ENCODE measurements around the gene ARV1.
"Not testable (repeated sequence)": the region's sequence is repeated elsewhere in the genome, so short reads cannot be mapped to it uniquely, and the experiment has no call there.

The ARV1 gene

DNA sequence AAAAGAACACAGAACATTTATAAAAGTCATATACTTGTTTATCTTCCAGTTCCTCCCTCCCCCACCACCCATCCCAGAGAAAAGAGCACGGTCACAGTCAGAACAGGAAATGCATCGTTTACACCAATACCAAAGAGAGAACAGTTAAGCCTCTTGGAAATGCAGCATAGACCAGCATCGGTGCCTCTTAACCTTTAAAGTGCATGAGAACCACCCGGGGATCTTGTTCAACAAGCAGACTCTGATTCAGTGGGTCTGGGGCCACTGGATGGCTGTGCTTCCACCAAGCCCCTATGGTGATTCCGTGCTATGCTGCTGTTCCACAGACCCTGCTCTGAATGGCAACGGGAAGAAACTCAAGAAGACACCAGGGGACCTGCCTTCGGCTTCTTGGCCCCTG lies 41.9 kb downstream of the ARV1 start:
- peak; percentile 19 for DNase-seq (ENCODE audit: low read depth, low spot score)
- H3K4me3 ChIP-seq (ENCODE audit: low read depth, low read length): no peak overlapping the region
- in situ Hi-C loops (cut with HindIII; ENCODE audit: low sequenced_read_pairs): no loop called here
- TF ChIP-seq, protein P1, sequence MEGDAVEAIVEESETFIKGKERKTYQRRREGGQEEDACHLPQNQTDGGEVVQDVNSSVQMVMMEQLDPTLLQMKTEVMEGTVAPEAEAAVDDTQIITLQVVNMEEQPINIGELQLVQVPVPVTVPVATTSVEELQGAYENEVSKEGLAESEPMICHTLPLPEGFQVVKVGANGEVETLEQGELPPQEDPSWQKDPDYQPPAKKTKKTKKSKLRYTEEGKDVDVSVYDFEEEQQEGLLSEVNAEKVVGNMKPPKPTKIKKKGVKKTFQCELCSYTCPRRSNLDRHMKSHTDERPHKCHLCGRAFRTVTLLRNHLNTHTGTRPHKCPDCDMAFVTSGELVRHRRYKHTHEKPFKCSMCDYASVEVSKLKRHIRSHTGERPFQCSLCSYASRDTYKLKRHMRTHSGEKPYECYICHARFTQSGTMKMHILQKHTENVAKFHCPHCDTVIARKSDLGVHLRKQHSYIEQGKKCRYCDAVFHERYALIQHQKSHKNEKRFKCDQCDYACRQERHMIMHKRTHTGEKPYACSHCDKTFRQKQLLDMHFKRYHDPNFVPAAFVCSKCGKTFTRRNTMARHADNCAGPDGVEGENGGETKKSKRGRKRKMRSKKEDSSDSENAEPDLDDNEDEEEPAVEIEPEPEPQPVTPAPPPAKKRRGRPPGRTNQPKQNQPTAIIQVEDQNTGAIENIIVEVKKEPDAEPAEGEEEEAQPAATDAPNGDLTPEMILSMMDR (IDR thresholded peaks at IDR 0.05; ENCODE audit: low read depth, low read length): no peak

DNA sequence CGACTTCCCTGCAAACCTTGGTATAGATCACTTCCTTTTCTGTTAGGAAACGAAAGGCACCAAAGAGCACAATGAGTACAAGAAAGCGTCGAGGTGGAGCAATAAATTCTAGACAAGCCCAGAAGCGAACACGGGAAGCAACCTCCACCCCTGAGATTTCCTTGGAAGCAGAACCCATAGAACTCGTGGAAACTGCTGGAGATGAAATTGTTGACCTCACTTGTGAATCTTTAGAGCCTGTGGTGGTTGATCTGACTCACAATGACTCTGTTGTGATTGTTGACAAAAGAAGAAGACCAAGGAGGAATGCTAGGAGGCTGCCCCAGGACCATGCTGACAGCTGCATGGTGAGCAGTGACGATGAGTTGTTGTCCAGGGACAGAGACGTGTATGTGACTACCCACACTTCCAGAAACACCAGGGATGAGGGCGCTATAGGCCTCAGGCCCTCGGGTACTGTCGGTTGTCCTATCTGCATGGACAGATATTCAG lies 42.7 kb downstream of the ARV1 start:
- in situ Hi-C loops (cut with HindIII; ENCODE audit: low sequenced_read_pairs): no loop called here
- peak; percentile 23 for DNase-seq (ENCODE audit: low read depth, low spot score)
- TF ChIP-seq, protein P1 (IDR thresholded peaks at IDR 0.05; ENCODE audit: low read depth, low read length): no peak
- H3K4me3 ChIP-seq (ENCODE audit: low read depth, low read length): no peak overlapping the region

DNA sequence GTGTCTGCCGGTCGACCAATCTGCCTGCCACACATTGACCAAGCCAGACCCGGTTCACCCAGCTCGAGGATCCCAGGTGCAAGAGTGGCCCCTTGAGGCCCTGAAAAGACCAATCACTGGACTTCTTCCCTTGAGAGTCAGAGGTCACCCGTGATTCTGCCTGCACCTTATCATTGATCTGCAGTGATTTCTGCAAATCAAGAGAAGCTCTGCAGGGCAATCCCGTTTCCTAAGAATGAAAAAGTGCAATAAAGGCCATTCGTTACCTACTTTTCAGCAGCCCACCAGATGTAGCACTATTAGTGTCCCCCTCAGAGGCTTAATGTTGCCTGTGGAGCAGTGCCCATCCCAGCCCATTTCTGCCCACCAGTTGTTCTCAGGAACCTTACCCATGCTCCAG lies 43.6 kb downstream of the ARV1 start:
- H3K4me3 ChIP-seq (ENCODE audit: low read depth, low read length); in situ Hi-C loops (cut with HindIII; ENCODE audit: low sequenced_read_pairs); DNase-seq (ENCODE audit: low read depth, low spot score): not testable (repeated sequence)

DNA sequence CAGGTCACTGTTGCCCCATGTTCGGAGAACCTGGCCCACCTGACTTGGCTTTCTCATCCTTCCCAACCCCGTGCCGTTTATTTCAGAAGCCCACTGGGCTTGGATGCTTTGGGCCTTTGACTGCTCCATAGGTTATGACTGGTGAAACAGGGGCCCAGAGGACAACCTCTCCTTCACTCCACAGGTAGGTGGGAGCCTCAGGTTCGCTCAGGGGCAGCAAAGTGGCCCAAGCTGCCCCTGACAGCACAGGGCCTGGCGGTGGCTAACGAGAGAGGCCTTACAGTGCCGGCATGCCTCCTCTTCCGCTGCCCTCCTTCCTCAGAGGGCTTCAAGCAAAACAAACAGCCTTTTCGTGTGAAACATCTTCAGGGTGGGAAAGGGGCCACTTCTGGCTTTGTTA lies 44.3 kb downstream of the ARV1 start:
- in situ Hi-C loops (cut with HindIII; ENCODE audit: low sequenced_read_pairs): no loop called here
- no peak for DNase-seq (ENCODE audit: low read depth, low spot score)
- TF ChIP-seq, protein P1 (IDR thresholded peaks at IDR 0.05; ENCODE audit: low read depth, low read length): no peak
- H3K4me3 ChIP-seq (ENCODE audit: low read depth, low read length): no peak overlapping the region

DNA sequence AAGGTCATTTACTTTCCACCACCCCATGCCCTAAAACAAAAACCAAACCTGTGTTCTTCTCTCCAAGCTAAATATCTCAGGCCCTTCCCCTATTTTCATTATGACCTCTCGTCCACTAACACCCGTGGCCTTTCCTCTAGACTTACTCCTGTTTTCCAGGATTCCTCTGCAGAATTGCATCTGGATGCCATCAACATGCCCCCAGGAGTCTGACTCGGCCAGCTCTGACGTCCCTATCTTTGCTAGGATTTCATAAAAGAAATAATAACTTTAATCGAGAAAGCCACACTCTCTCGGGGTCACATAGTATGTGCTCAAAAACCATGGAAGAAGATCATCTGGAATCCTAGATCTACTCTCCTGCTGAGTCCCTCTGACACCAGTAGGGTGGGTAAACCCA lies 47.7 kb downstream of the ARV1 start:
- TF ChIP-seq, protein P1 (IDR thresholded peaks at IDR 0.05; ENCODE audit: low read depth, low read length): no peak
- H3K4me3 ChIP-seq (ENCODE audit: low read depth, low read length): no peak overlapping the region
- in situ Hi-C loops (cut with HindIII; ENCODE audit: low sequenced_read_pairs): no loop called here
- no peak for DNase-seq (ENCODE audit: low read depth, low spot score)

DNA sequence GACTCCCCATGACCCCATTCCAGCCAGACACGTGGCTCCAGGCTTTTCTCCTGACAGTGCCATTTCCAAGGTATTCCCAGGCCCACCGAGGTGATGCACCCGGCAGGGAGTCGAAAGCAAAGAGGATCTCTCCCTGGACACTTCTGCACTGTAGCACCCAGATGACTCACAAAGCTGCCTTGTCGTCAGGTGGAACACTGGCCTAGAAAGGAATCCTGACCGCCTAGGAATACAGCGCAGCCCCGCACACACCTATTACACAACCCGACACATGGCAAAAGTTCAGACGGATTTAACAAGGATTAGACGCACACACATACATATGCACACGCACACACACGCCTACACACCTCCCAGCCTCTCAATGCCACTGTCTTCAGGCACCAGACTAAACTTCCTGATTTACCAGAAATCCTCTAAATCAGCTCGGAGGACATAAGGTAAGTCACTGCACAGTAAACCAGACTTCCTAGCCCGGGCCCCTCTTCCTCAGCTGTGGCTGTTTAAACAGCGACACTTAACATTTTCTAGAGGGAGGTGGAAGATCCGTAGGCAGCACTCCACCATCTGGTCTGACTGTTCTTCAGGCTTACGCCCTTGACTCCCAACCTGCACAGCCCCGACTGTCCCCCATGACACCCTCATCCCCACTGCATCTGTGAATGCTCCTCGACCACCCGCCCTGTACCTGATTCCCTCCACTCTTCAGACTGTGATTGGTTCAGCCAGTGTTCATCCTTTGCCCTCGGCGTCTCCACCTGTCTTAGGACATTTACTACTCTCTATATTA lies 48.4 kb downstream of the ARV1 start:
- in situ Hi-C loops (cut with HindIII; ENCODE audit: low sequenced_read_pairs): no loop called here
- H3K4me3 ChIP-seq (ENCODE audit: low read depth, low read length): no peak overlapping the region
- TF ChIP-seq, protein P1 (IDR thresholded peaks at IDR 0.05; ENCODE audit: low read depth, low read length): no peak
- DNase-seq (ENCODE audit: low read depth, low spot score): no peak

DNA sequence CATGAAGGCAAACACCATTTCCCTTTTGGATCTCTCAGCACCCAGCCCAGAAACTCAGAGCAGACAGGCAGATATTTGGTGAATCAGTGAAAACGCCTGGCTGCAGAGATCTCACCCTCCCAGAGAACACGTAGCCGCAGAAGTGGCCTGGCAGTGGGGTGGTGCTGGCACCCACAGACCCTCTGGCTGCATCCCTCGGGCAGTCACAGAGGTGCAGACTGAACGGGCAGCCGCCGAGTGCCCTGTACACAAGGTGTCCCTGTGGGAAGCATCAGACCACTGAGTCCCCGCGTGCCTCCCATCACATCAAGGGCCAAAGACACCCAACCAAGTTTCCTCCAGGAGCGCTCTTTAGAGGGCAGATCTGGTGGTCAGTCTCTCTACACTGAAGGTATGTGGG lies 49.1 kb downstream of the ARV1 start:
- no peak for DNase-seq (ENCODE audit: low read depth, low spot score)
- H3K4me3 ChIP-seq (ENCODE audit: low read depth, low read length): no peak overlapping the region
- TF ChIP-seq, protein P1 (IDR thresholded peaks at IDR 0.05; ENCODE audit: low read depth, low read length): no peak
- in situ Hi-C loops (cut with HindIII; ENCODE audit: low sequenced_read_pairs): no loop called here
